Measurements from ENCODE around the gene ZNF358. TPM values are rescaled to one million over a fixed set of nuclear protein-coding genes. Genes with fewer than 3 reads are reported as not detected.

Gene ZNF358
- total and polyA plus RNA-seq, 2 experiments from 2014 or later: 40.7 to 99.6 TPM

DNA sequence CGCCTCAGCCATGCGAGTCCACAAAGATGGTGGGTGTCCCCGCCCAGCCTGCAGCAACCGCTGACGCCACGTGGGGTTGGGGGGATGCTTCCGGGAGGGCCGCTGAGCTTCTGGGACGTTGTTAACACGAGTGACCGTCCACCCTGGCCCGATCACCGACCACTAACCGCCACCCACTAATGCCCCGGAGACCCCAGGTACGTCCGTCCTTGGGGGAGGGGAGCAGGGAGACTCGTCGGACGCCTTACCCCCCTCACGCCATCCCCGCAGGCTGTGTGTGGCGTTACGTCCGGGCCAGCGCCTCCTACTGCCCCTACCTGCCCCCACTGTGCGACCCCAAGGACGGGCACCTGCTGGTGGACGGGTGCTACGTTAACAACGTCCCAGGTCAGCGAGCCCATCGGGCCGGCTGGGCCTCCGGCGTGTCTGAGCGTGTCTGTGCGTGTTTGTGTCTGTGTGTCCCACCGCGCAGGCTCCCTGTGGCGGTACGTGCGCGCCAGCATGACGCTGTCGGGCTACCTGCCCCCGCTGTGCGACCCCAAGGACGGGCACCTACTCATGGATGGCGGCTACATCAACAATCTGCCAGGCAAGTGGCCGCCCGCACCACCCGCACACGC, 40.9 kb downstream of the ZNF358 start:
- no peak overlapping the region for H3K27ac ChIP-seq
- H3K36me3 ChIP-seq: no peaks in the 10 kb centered on the region
- no peak overlapping the region for H3K4me3 ChIP-seq
- H3K4me1 ChIP-seq (ENCODE audit: low read depth): no peaks in the 10 kb centered on the region
- TF ChIP-seq, protein P1, sequence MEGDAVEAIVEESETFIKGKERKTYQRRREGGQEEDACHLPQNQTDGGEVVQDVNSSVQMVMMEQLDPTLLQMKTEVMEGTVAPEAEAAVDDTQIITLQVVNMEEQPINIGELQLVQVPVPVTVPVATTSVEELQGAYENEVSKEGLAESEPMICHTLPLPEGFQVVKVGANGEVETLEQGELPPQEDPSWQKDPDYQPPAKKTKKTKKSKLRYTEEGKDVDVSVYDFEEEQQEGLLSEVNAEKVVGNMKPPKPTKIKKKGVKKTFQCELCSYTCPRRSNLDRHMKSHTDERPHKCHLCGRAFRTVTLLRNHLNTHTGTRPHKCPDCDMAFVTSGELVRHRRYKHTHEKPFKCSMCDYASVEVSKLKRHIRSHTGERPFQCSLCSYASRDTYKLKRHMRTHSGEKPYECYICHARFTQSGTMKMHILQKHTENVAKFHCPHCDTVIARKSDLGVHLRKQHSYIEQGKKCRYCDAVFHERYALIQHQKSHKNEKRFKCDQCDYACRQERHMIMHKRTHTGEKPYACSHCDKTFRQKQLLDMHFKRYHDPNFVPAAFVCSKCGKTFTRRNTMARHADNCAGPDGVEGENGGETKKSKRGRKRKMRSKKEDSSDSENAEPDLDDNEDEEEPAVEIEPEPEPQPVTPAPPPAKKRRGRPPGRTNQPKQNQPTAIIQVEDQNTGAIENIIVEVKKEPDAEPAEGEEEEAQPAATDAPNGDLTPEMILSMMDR (IDR thresholded peaks at IDR 0.05; ENCODE audit: low read depth, low read length): no peak
- H3K27me3 ChIP-seq: no peaks in the 10 kb centered on the region
- no peak for DNase-seq (ENCODE audit: low read depth in 1 of 2, low spot score in 1 of 2)
- no peaks in the 10 kb centered on the region for H3K9me3 ChIP-seq (ENCODE audit: low read depth)

DNA sequence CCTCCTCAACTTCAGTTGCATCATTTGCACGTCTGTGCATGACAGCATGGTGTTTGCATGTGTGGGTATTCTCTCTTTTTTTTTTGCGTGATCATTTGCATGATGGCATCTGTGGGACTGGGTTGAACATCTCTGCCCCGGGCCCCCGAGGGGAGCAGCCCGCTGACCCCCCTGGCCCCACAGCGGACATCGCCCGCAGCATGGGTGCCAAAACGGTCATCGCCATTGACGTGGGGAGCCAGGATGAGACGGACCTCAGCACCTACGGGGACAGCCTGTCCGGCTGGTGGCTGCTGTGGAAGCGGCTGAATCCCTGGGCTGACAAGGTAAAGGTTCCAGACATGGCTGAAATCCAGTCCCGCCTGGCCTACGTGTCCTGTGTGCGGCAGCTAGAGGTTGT, 42.8 kb downstream of the ZNF358 start:
- DNase-seq (ENCODE audit: low read depth in 1 of 2, low spot score in 1 of 2): no peak
- TF ChIP-seq, protein P1 (IDR thresholded peaks at IDR 0.05; ENCODE audit: low read depth, low read length): no peak
- no peaks in the 10 kb centered on the region for H3K4me1 ChIP-seq (ENCODE audit: low read depth)
- no peak overlapping the region for H3K27ac ChIP-seq
- no peaks in the 10 kb centered on the region for H3K36me3 ChIP-seq
- no peaks in the 10 kb centered on the region for H3K9me3 ChIP-seq (ENCODE audit: low read depth)
- no peaks in the 10 kb centered on the region for H3K27me3 ChIP-seq
- H3K4me3 ChIP-seq: no peak overlapping the region

DNA sequence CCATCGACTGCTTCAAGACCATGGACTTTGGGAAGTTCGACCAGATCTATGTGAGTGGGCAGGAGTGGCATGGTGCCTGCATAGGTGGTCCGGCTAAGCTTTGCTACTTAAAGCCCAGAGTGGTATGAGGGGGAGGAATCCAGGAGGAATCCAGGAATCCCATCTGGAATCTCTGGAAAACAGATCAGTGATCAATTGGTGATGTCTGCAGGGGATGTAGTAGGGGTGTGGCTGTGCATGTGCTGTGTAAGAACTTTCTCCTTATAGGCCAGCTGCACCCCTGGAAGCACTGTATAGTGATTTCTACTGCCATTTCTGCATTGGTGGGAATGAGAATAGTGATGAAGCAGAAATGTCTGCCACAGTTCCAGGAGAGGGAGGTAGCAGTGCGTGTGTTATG, 43.2 kb downstream of the ZNF358 start:
- Histone ChIP-seq H3K27ac (no peak overlapping the region), H3K36me3 (no peaks in the 10 kb centered on the region), H3K4me1 (ENCODE audit: low read depth) (no peaks in the 10 kb centered on the region), H3K27me3 (no peaks in the 10 kb centered on the region), H3K9me3 (ENCODE audit: low read depth) (no peaks in the 10 kb centered on the region), H3K4me3 (no peak overlapping the region)
- DNase-seq (ENCODE audit: low read depth in 1 of 2, low spot score in 1 of 2): no peak
- TF ChIP-seq, protein P1 (IDR thresholded peaks at IDR 0.05; ENCODE audit: low read depth, low read length): no peak

DNA sequence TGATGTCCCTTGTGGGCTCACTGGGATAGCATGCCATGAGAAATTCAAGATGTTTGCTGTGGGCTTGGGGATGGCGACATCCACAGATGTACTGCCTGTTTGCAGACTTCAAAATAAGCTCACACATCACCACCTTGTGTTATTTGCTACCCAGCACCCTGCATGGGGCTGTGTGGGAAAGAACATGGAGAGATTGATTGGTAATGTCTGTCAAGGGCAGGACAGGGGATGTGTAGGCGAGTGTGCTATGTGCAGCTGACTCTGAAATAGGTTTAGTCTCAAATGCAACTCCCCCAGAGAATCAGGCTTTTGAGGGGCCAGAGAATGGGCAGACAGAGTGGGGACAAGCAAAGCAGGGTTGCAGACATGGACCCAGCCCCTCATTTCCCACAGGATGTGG, 44.4 kb downstream of the ZNF358 start:
- no peaks in the 10 kb centered on the region for H3K27me3 ChIP-seq
- no peaks in the 10 kb centered on the region for H3K36me3 ChIP-seq
- TF ChIP-seq, protein P1 (IDR thresholded peaks at IDR 0.05; ENCODE audit: low read depth, low read length): no peak
- H3K27ac ChIP-seq: no peak overlapping the region
- no peaks in the 10 kb centered on the region for H3K4me1 ChIP-seq (ENCODE audit: low read depth)
- no peak for DNase-seq (ENCODE audit: low read depth in 1 of 2, low spot score in 1 of 2)
- H3K4me3 ChIP-seq: no peak overlapping the region
- no peaks in the 10 kb centered on the region for H3K9me3 ChIP-seq (ENCODE audit: low read depth)

DNA sequence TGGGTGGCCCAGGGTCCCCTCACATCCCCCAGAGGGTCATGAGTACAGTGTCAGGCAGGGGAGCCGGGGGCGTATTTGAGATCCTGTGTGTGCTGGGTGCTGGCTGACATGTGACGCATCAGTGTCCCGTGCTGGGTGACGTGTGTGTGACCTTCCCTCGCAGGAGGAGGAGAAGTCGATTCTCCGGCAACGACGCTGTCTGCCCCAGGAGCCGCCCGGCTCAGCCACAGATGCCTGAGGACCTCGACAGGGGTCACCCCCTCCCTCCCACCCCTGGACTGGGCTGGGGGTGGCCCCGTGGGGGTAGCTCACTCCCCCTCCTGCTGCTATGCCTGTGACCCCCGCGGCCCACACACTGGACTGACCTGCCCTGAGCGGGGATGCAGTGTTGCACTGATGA, 45.4 kb downstream of the ZNF358 start:
- Histone ChIP-seq H3K36me3 (no peaks in the 10 kb centered on the region), H3K27me3 (no peaks in the 10 kb centered on the region), H3K4me3 (no peak overlapping the region), H3K27ac (no peak overlapping the region), H3K9me3 (ENCODE audit: low read depth) (no peaks in the 10 kb centered on the region), H3K4me1 (ENCODE audit: low read depth) (no peaks in the 10 kb centered on the region)
- TF ChIP-seq, protein P1 (IDR thresholded peaks at IDR 0.05; ENCODE audit: low read depth, low read length): no peak
- DNase-seq (ENCODE audit: low read depth in 1 of 2, low spot score in 1 of 2): no peak

Data from cardiac muscle cell (in vitro differentiated cells and primary cell).